ENCODE results near the gene NXPH3.

DNA sequence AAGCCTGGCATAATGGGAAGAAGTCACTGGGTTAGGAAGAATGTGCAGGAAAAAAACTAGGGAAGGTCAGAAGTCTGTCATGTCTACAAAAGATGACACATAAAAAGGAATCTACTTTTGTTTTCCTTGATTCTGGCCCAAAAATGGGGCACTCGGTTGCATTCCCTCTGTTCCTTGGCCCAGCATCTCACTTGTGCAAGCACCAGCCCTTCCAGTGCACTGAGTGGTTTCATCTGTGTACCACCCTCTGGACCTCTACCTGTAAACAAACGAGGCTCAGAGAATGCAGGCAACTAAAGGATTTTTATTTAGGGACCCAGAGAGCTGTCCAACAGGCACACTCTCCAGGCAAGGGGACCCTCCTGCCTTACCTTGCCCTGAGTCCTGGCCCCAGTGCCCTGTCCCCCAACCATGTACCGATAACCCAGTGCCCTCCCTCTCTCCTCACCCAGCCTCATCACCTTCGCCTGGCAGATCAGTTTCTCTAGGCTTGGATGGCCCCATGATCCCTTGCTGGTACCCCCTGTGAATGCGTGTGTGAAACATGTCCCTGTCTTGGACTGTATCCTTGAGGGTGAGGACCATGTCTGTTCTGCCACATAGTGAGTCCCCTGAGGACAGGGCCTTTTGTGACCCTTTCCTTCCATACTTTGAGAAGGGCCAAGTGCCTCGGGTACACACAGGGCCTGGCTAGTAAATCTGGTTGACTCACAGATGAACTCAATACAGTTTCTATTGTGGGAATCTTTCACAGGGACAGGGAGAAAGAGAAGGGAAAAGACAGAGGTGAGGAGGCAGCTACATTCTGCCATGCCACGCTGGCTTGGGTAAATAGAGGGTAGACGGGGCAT is 13.3 kb downstream of the NXPH3 start:
- TF ChIP-seq POLR2A (IDR thresholded peaks at IDR 0.05; ENCODE audit: low read depth, low read length) (no peak), EZH2 (IDR thresholded peaks at IDR 0.05; ENCODE audit: borderline replicate concordance, low read depth, low read length, severe bottlenecking) (no peak), MYC (IDR thresholded peaks at IDR 0.05; ENCODE audit: low read depth, low read length) (no peak)
- TF ChIP-seq, protein P1, sequence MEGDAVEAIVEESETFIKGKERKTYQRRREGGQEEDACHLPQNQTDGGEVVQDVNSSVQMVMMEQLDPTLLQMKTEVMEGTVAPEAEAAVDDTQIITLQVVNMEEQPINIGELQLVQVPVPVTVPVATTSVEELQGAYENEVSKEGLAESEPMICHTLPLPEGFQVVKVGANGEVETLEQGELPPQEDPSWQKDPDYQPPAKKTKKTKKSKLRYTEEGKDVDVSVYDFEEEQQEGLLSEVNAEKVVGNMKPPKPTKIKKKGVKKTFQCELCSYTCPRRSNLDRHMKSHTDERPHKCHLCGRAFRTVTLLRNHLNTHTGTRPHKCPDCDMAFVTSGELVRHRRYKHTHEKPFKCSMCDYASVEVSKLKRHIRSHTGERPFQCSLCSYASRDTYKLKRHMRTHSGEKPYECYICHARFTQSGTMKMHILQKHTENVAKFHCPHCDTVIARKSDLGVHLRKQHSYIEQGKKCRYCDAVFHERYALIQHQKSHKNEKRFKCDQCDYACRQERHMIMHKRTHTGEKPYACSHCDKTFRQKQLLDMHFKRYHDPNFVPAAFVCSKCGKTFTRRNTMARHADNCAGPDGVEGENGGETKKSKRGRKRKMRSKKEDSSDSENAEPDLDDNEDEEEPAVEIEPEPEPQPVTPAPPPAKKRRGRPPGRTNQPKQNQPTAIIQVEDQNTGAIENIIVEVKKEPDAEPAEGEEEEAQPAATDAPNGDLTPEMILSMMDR (IDR thresholded peaks at IDR 0.05; ENCODE audit: extremely low read depth in 1 of 2, insufficient read depth in 1 of 2, low read depth in 1 of 2, low read length in 2 of 2): no peak
- TF ChIP-seq, protein P2, sequence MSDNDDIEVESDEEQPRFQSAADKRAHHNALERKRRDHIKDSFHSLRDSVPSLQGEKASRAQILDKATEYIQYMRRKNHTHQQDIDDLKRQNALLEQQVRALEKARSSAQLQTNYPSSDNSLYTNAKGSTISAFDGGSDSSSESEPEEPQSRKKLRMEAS (IDR thresholded peaks at IDR 0.05; ENCODE audit: insufficient read depth, insufficient read length): no peak

Data from endothelial cell of umbilical vein (primary cell).